GM18517 (cell line): ENCODE data around the gene DEDD.

Source experiments
- ATAC-seq: cut with Tn5 transposase; IDR thresholded peaks from one replicate; pipeline ENCODE4 v1.9.1; 2021; ENCODE audit warnings: mild to moderate bottlenecking, moderate library complexity; ENCODE audit not compliant: unreplicated experiment

DEDD gene

DNA sequence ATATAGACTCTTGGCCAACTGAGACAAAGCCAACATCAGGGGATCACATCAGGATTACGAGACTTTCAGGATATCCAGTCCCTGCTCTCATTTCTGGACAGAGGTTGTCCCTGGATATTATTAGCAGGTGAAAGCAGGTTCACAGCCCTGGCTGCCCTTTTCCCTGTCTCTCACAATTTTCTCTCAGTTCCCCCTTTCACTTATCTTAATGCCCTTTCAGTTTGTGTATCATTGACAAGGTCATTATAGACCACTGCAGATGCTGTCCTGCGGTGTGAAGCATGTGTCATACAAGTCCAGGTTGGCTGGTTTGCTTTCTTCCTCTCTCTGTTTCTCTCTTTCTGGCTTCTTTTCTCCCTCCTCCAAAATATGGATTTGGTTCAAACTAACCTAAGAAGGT is 36.5 kb downstream of the DEDD start:
- peak; percentile 41 for ATAC-seq

DNA sequence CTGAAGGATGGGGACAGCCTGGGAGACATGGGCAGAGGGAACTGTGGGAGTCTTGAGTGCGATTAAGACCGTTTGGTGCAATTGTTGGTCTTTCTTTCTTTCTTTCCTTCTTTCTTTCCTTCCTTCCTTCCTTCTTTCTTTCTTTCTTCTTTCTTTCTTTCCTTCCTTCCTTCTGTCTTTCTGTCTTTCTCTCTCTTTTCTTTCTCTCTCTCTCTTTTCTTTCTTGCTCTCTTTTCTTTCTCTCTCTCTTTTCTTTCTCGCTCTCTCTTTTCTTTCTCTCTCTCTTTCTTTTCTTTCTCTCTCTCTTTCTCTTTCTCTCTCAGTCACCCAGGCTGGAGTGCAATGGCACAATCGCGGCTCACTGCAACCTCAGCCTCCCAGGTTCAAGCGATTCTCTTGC is 37.2 kb downstream of the DEDD start:
- ATAC-seq, result no peak

DNA sequence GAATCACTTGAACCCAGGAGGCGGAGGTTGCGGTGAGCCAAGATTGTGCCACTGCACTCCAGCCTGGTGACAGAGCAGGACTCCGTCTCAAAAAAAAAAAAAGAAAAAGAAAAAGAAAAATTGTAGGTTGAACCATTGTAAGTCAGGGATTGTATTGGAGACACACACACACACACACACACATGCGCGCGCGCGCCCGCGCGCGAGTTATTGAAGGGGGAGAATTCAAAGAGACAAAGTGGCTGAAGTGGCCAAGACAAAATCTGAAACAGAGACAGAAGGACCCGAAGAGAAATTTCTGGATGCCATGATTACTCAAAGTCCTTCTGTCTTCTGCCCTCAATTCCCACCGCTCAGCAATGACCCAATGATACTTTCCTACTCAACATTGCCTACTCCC is 38.0 kb downstream of the DEDD start:
- ATAC-seq, result no peak

DNA sequence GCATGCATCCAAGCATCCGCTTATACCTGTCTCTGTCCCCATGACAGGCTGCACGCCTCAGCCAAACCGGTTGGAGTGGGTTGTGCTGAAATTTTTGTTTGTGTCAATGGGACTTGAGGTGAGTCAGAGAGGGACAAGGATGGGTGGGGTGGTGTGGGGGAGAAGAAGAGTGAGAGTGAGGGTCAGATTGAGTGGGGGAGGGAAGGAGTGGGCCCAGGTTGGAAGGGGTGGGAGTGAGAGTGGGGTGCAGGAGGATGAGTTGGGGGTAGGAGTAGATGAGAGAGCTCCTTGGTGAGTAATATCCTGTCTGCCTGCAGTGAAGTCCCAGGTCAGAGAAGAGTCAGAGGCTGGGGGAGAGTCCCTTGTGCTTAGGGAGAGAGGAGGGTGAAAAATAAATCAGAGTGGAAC is 39.8 kb downstream of the DEDD start:
- ATAC-seq, result no peak

DNA sequence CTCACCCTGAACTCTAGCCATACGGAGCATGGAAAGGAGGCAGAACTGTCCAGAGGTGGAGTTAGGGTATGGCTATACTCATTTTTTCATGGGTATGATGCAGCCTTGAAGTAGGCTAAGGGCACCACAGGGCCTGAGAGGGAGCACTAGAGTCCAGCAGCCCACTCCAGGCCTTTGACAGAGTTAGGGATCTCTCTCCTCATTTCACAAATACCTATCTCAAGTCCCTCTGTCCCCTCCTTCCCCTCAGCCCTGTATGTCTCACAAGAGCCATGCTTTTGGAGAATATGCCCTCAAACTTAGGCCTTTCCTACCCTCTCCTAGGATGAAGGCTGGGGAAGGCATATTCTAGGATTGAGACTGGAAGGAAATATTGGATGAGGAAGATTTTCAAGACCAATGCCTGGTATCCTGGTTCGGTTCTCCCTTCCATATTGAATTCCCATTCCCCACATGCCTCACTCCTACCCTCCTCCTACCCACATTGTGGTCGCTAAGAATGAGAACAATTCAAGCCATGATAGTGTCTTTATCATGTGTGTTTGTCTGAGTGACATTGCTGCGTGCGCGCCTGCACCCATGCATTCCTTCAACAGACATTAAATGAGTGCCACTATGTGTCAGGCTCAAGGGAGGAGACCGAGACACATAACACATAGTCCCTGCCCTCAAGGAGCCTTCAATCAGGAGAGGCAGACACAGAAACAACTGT is 40.5 kb downstream of the DEDD start:
- no peak for ATAC-seq

DNA sequence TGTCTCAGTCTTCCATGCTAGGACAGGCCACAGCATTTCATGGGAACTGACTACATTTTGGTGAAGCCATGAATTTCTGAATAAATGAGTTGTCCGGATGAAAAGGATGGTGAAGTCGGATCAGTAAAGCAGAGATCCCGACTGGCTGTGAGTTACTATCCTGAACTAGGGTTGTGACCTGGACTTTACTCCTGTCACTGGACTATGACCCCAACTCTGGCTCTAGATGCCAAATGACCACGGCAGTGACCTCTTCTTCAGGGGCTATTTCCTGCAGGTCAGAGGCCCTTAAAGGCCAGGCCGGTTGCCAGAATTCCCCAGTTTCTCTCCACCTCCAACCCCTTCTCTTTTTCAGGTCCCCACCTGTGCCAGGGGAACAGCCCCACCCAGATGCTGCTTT is 41.4 kb downstream of the DEDD start:
- ATAC-seq, result no peak

DNA sequence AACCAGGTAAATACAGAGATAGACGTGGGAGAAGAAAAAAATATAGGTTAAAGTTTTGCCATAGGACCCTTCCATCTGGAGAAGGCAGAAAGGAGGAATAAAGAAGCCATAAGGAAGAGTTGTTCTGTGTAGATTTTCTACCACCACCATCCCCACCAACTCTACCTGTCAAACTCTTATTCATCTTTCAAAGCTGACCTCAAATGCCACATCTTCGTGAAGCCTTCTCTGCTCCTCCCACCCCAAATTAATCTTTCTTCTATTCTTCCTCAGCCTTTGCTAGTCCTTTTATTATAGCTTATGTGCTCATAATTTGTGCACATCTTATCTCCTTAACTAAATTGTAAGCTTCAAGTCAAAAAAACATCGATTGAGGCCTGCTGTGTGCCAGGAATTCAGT is 41.9 kb downstream of the DEDD start:
- no peak for ATAC-seq

DNA sequence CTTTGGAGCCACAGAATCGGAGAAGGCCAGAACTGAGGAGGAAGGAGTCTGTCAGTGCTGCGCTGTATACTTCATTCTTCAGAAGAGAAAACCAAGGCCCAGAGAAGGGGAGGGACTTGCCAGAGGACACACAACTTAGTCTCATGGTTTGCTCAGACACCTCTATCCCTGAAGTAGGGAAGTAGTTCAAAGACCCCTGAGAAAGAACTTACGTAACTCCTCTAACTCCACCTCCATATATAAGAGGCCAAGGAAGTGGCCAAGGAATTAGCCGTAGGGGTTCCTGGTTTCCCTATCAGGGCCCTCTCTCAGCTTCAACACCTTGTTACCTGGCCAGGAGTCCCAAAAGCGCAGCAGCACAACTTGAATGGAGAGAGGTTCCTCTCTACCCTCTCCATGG is 42.5 kb downstream of the DEDD start:
- ATAC-seq, result no peak

DNA sequence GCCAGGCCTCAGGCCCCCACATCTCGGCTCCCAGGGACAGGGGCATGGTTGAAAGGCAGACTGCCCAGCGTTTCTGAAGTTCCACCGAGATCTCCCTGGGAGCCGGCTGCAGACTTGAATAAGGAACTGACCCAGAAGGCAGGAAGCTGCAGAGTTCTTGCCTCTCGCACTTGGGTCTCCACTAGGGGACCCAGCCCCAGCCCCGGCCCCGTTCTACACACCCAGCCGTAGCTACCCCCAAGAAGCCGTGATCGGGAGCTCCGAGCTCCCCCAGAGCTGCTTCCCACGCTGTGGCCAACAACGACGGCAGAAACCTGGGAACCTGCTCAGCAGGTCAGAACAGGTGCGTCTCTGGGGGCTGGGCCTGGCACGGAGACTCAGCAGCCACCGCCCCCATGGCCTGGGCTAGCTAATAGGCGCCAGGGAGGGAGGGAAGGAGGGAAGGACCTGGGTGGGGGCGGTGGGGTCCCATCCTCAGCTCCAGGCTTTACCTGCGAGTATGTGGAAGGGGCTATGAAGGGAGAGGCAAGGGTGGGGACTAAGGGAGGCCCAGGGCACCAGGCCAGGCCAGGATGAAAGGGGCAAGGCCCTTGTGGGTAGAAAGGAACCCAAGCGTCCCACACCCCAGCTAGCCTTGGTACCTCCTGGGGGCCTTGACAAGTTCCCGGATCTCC is 43.1 kb downstream of the DEDD start, which contains the start of gene NECTIN4:
Gene NECTIN4, minus strand, starts transcription at position 308 of the 674 bp plus-strand sequence. Its CDS starts 262 bp downstream, at position 46.
- ATAC-seq, result no peak

DNA sequence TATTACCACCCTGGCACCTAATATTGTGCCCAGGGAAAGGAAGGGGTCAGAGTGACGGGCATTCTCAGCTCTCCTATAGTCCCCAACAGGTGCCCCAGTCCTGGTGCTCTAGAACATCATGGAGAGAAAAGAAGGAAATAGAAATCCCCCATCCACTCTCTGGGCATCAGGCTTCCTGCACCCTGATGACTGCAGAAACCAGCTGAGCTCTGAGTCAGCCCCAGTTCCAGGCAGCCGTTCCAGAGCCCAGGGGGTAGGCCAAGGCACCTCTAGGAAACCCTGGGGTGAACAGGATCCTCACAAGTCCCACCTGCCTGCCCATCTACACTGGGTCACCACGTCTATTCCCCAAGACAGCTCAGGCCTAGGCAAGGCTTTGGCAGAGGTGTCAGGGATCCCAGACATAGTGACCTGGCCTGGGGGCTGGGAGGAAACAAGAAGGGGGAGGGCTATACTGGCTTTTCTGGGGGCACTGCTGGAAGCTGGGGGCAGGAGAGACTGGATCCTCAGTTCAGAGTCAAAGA is 43.8 kb downstream of the DEDD start:
- ATAC-seq, result no peak

DNA sequence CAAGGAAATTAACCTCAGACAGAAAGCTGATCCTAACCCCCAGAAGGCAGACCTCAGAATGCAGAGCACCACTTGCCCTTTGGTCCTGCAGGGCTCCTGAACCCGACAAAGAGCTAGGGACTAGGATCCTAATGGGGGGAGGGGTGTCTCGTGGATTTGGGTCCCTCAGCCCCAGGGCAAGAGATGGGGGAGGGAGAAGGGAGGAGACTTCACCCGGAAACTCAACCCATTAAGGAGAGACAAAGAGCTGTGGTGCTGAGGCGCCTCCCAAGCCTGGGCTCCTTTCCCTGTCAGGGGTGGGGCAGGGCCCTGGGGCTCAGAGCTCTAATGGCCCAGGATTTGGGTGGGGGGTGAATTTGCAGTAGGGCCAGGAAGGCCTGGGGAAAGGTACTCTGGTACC is 46.0 kb downstream of the DEDD start:
- no peak for ATAC-seq

DNA sequence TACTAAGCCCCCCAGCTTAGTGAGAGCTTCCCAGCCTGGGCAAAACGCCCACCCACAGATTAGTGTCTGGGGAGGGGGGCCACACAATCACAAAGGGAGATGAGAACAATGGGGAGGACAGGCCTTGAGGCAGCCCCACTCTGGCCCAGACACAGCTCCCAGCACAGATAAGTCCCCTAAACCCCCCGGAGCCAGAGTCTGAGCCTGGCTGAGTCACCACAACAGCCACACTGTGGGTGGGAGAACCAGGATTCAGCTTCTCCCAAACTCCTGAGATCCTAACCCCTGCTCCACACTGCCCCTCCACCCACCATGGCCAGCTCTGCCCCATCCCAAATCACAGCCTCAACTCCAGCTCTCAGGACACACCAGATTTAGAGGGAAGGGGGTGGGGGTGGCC is 47.3 kb downstream of the DEDD start:
- ATAC-seq, result no peak

DNA sequence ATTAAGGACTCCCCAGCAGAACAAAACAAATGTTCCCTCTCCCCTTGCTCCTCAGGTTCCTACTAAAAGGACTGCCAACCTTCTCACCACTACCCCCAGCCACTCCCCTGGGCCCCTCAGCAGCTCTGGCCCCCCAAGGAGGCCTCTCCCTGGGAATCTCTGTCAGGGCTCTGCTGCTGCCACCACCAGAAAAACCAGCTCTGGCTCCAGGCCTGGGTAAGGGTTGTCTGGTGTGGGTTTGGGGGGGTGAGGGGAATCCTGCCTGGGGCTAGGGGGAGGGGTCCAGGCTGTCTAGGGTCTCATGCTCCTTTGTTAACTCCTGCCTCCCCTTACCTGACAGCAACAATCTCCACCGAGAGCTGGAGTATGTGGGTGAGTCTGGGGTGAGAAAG is 47.9 kb downstream of the DEDD start:
- ATAC-seq, result no peak

DNA sequence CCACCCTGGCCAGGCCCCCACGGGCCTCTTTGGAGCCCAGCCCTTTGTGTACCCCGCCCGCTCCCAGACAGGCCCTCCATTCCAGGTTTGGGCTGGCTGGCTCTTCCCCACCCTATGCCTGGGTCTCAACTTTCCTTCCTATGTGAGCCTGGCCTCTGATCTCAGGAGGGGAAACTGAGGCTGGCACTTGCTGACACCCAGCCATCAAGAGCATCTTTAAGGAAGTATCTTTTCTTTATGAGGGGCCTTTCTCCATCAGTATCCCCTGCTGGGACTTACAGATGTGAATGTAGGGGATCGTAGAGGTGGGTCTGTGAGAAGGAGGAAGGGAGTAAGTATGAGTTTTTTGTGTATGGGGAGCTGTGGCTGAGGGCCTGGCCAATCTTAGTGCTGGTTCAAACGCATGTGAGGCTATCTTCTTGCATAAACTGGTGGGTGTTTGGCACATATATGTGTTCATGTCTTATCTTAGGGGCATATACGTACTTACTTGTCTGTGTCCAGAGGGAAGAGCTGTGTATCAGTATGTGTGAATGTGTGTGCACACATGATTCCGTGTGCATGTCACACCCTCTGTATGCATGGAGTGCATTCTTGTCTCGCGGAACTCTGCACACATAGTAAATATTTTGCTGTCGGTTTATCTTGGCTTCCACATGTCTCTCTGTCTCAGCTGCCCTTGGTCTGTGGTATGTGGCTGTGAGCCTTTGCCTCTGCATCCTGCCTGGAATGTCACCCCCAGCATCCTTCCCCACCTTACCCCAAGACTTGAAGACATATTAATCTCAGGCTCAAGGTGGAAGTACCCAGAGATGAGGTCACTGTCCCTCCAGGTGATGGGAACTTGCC is 48.5 kb downstream of the DEDD start:
- ATAC-seq, result no peak

DNA sequence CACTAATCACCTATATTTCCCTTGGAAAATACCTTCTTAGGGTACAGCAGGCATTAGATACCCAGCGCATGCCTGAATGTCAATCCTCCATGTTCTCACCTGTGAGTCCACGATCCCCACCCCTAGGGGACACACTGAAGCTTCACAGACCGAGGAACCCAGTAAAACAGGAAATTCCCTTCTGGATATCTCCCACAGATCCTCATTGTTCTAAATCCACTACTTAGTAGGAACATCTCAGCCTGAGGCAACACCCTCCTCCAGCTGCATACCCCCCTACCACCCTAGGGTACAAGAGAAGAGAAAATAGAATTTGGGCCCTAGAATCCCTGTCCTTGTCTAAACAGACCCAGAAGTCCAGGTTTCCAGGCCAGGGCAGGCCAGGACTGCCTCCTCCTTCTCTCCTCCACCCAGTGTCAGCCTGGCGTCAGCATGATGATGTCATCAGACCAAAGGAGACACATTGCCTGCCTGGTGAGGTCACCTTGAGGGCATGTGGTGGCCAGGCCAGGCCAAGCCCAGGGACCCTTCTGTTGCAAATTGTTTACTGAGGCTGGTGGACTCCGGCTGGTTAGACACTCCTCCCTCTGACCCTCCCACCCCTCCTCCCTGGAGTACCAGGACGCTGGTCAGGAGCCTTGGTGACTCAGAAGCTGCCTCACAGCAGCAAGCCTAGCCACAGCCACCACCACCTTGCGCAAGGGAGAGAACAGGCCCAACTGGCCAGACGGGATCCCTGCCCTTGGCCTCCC is 49.3 kb downstream of the DEDD start:
- no peak for ATAC-seq

DNA sequence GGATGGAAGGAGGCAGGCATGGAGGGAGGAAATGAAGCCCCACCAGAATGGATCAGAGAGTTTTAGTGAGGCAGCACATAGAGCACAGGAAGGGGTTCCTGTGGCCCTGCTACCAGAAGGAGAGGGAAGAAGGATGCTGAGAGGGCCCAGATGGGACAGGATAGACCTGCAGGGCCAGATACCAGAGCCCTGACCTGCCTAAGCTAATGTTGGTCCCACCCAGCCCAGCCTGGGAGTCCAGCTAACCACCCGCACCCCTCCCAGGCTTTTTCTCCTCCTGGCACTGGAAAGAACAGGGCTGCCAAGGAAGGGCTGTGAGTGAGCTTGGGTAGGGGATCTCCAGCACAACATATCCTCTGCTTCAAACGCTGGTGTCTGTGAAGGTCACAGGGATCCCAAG is 50.0 kb downstream of the DEDD start:
- no peak for ATAC-seq

DNA sequence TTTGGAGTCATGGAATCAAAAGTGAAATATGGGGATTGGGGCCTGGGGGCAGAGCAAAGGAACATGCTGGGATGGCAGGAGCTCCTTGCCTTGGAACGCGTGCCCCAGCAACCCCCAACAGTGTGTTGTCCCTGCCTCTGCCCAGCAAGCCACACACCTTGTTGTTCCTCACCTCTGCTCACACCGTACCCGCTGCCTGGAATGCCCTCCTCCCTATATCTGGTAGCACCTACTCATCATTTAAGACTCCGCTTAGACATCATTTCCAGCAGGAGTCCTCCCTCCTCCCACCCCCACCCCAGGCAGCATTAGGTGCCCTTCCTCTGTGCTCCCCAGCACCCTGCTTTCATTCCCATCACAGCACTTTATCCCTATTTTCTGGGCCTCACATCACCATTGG is 50.9 kb downstream of the DEDD start:
- ATAC-seq, result no peak

DNA sequence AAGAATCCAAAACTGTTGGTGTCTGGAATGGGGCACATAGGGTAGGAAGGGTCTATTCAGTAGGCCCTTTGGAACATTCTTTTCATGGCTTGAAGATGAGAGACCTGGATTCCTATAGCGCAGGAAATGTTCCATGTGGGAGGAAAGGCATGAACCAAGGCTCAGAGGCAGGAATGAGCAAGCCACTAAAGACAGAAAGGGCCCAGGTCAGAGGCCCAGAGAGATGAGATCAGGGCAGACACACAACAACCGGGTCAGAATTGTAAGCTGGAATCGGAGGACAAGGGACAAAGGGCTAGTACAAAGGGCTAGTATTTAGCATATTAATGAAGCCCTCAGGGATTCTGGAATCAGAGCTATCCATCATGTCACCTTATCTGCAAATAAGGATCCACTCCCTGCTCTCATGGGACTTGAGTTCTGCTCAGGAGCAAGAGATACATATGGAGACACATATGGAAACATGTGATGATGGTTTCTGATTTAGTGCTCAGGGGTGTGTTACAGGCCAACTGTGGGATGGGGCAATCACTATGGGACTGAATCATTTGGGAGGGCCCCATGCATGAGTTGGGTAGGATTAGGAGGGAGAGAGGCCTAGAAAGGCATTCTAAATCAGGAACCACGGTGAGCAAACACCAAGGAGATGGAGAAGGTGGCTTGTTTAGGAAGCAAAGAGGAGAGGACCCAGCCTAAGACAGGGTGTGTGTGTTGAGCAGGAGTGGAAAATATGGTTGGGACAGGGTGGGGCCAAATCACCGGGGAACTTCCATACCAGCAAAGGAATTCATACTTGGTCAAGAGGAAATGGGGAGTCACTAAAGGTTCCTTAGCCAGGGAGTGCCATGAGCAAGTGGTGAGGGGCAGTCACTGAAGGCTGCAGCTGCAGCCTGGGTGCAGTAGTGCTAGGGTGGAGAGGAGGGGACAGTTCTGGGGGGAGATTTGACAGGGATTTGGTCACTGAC is 51.7 kb downstream of the DEDD start:
- ATAC-seq, result no peak

DNA sequence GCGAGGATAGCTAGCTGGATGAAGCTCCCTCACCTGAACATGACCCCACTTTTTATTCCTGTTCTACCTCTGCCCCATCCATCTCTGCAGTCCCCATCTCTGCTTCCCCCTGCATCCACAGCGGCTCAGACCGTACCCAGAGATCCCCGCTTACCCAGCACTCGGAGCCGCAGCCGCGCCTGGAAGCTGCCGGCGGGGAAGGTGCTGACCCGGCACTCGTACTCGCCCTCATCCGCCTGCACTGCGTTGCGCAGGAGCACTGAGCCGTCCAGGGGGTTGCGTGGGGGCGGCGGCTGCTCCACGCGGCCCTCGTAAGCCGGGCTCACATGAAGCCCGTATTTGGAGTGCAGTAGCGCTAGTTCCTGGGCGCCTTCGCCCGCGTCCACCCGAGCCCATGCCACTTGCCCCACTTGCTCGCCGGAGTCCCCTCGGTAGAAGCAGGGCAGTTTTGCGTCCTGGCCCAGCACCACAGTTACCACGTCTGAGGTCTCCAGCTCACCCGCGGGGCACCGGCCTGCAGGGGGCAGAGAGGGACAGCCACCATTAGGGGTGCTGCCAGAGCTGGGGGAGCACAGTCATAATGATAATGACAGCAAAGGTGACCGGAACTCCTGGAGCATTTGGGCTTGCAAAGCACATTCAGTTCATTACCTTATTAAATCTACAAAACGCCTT is 52.9 kb downstream of the DEDD start:
- ATAC-seq, result no peak
